Neural progenitor cell (in vitro differentiated cells): ENCODE measurements around the gene EPB41L3. TPM values are rescaled to one million over a fixed set of nuclear protein-coding genes. Genes with fewer than 3 reads are reported as not detected.

Experiments used
- DNase-seq: peaks from one replicate; pipeline ENCODE4 v3.0.0-alpha.2; 2016; ENCODE audit warnings: low spot score
- H2AFZ ChIP-seq: fragments of 200-600 bp; sonication (generic); replicated peaks from 2 replicates; pipeline ENCODE4 v1.6.1; 2016; ENCODE audit warnings: antibody characterized with exemption
- H3F3A ChIP-seq: fragments of 200-600 bp; sonication (generic); 2 replicates; pipeline ENCODE4 v1.6.1; 2016; ENCODE audit warnings: antibody characterized with exemption, low read depth
- H3K27ac ChIP-seq: fragments of 200-600 bp; sonication (generic); 2 replicates; pipeline ENCODE4 v1.5.1; 2016; ENCODE audit warnings: mild to moderate bottlenecking
- H3K27me3 ChIP-seq: fragments of 200-600 bp; sonication (generic); 2 replicates; pipeline ENCODE4 v1.6.1; 2016; ENCODE audit warnings: mild to moderate bottlenecking, moderate library complexity
- H3K36me3 ChIP-seq: fragments of 200-600 bp; sonication (generic); 2 replicates; pipeline ENCODE4 v1.5.1; 2016
- H3K4me1 ChIP-seq: fragments of 200-600 bp; sonication (generic); 2 replicates; pipeline ENCODE4 v1.6.1; 2016; ENCODE audit warnings: mixed run types
- H3K4me2 ChIP-seq: fragments of 200-600 bp; sonication (generic); 2 replicates; pipeline ENCODE4 v1.6.1; 2016
- H3K4me3 ChIP-seq: fragments of 200-600 bp; sonication (generic); 2 replicates; pipeline ENCODE4 v1.5.1; 2016
- H3K79me2 ChIP-seq: fragments of 200-600 bp; sonication (generic); 2 replicates; pipeline ENCODE4 v1.6.1; 2016; ENCODE audit warnings: low read depth
- H3K9ac ChIP-seq: fragments of 200-600 bp; sonication (generic); 2 replicates; pipeline ENCODE4 v1.6.1; 2016
- H3K9me3 ChIP-seq: fragments of 200-600 bp; sonication (generic); 2 replicates; pipeline ENCODE4 v1.5.1; 2016; ENCODE audit warnings: low read depth
- H4K20me1 ChIP-seq: fragments of 200-600 bp; sonication (generic); 2 replicates; pipeline ENCODE4 v1.6.1; 2016; ENCODE audit warnings: low read depth
- H3K27ac Mint-ChIP-seq: 3 replicates; pipeline ENCODE4 v1.8.0; 2021; ENCODE audit warnings: mixed read lengths
- H3K27me3 Mint-ChIP-seq: 2 replicates; pipeline ENCODE4 v1.8.0; 2022; ENCODE audit warnings: low read depth, mild to moderate bottlenecking, inconsistent platforms, moderate library complexity, mixed read lengths; ENCODE audit not compliant: insufficient read depth
- H3K36me3 Mint-ChIP-seq: 3 replicates; pipeline ENCODE4 v1.8.0; 2021; ENCODE audit warnings: mixed read lengths
- H3K4me1 Mint-ChIP-seq: 3 replicates; pipeline ENCODE4 v1.8.0; 2021; ENCODE audit warnings: mixed read lengths
- H3K4me3 Mint-ChIP-seq: 3 replicates; pipeline ENCODE4 v1.8.0; 2021; ENCODE audit warnings: mild to moderate bottlenecking, moderate library complexity, mixed read lengths
- H3K9me3 Mint-ChIP-seq: 3 replicates; pipeline ENCODE4 v1.8.0; 2020; ENCODE audit warnings: mixed read lengths
- CTCF ChIP-seq: fragments of 200-600 bp; sonication (generic); IDR thresholded peaks from 2 replicates; pipeline ENCODE4 v1.5.1; 2017; ENCODE audit warnings: antibody characterized with exemption, mild to moderate bottlenecking
- EZH2 ChIP-seq: fragments of 200-600 bp; sonication (generic); IDR thresholded peaks from 2 replicates; pipeline ENCODE4 v1.6.1; 2017; ENCODE audit warnings: antibody characterized with exemption, mild to moderate bottlenecking, moderate library complexity
- EZH2phosphoT487 ChIP-seq: fragments of 200-600 bp; sonication (generic); IDR thresholded peaks from 2 replicates; pipeline ENCODE4 v1.6.1; 2017; ENCODE audit warnings: antibody characterized with exemption
- total RNA-seq: library from RNA; depleted of rRNA; stranded (reverse); fragments of >200 nt; gene quantifications from 2 replicates; pipeline ENCODE4 v1.2.3, GENCODE V29; 2015; ENCODE audit warnings: low replicate concordance

The EPB41L3 gene
- total RNA-seq, 1 donor from 2014 or later: 8.6 TPM

GRCh38 chr18:5584746-5585417, 41.1 kb upstream of the EPB41L3 start:
- no peak overlapping the region for H3K9ac ChIP-seq
- TF ChIP-seq EZH2: no peak
- TF ChIP-seq EZH2phosphoT487: no peak
- no peak for TF ChIP-seq CTCF
- H3K27ac ChIP-seq: no peak overlapping the region
- H3K9me3 ChIP-seq: no peaks in the 10 kb centered on the region
- DNase-seq: no peak
- H3K27me3 Mint-ChIP-seq: no peaks in the 10 kb centered on the region
- H4K20me1 ChIP-seq: no peaks in the 10 kb centered on the region
- H3K4me1 Mint-ChIP-seq: peaks cover 28% of the 10 kb centered on the region
- no peak overlapping the region for H2AFZ ChIP-seq
- peaks cover 14% of the 10 kb centered on the region for H3K4me1 ChIP-seq
- H3K79me2 ChIP-seq: no peaks in the 10 kb centered on the region
- H3K27ac Mint-ChIP-seq: no peak overlapping the region
- H3F3A ChIP-seq: no peaks in the 10 kb centered on the region
- H3K27me3 ChIP-seq: no peaks in the 10 kb centered on the region
- no peak overlapping the region for H3K4me2 ChIP-seq
- no peaks in the 10 kb centered on the region for H3K36me3 ChIP-seq
- H3K36me3 Mint-ChIP-seq: no peaks in the 10 kb centered on the region
- H3K9me3 Mint-ChIP-seq: no peaks in the 10 kb centered on the region
- no peak overlapping the region for H3K4me3 ChIP-seq
- no peak overlapping the region for H3K4me3 Mint-ChIP-seq

GRCh38 chr18:5582849-5583681, 39.3 kb upstream of the EPB41L3 start:
- Histone ChIP-seq H3K27ac (no peak overlapping the region), H3F3A (no peaks in the 10 kb centered on the region), H3K4me3 (no peak overlapping the region), H4K20me1 (no peaks in the 10 kb centered on the region), H3K27me3 (no peaks in the 10 kb centered on the region), H2AFZ (no peak overlapping the region), H3K9ac (no peak overlapping the region), H3K4me2 (no peak overlapping the region), H3K9me3 (no peaks in the 10 kb centered on the region), H3K36me3 (no peaks in the 10 kb centered on the region), H3K79me2 (no peaks in the 10 kb centered on the region), H3K4me1 (peaks cover 14% of the 10 kb centered on the region)
- H3K9me3 Mint-ChIP-seq: no peaks in the 10 kb centered on the region
- H3K36me3 Mint-ChIP-seq: no peaks in the 10 kb centered on the region
- DNase-seq: no peak
- peaks cover 28% of the 10 kb centered on the region for H3K4me1 Mint-ChIP-seq
- no peak overlapping the region for H3K27ac Mint-ChIP-seq
- no peaks in the 10 kb centered on the region for H3K27me3 Mint-ChIP-seq
- H3K4me3 Mint-ChIP-seq: no peak overlapping the region
- TF ChIP-seq EZH2 (no peak), EZH2phosphoT487 (no peak), CTCF (no peak)

GRCh38 chr18:5582076-5582475, 38.3 kb upstream of the EPB41L3 start:
- TF ChIP-seq CTCF: no peak
- TF ChIP-seq EZH2phosphoT487: no peak
- no peak for TF ChIP-seq EZH2
- Histone ChIP-seq H3K4me3 (no peak overlapping the region), H3K9me3 (no peaks in the 10 kb centered on the region), H3K27me3 (no peaks in the 10 kb centered on the region), H3K27ac (no peak overlapping the region), H3K79me2 (no peaks in the 10 kb centered on the region), H3K4me1 (peaks cover 14% of the 10 kb centered on the region), H4K20me1 (no peaks in the 10 kb centered on the region), H3K9ac (no peak overlapping the region), H3K4me2 (peak overlapping the region; percentile 48), H3F3A (no peaks in the 10 kb centered on the region), H2AFZ (peak overlapping the region; percentile 52), H3K36me3 (no peaks in the 10 kb centered on the region)
- Mint-ChIP-seq H3K4me3 (peak overlapping the region; percentile 63), H3K9me3 (no peaks in the 10 kb centered on the region), H3K27me3 (no peaks in the 10 kb centered on the region), H3K36me3 (no peaks in the 10 kb centered on the region), H3K27ac (peak overlapping the region; percentile 80), H3K4me1 (peaks cover 28% of the 10 kb centered on the region)
- DNase-seq: peak; percentile 57
